ENCODE data around the gene FREM1. TPM values are rescaled to one million over a fixed set of nuclear protein-coding genes. Genes with fewer than 3 reads are reported as not detected.
A peak's percentile ranks its signal among the peaks of the same experiment; 100 is the strongest.

FREM1 gene
- total RNA-seq, 1 donor from 2014 or later, result 4.3 TPM

- no peak overlapping the region for H3K4me3 ChIP-seq
- DNase-seq (no peak), ATAC-seq (no peak)
- H3K27me3 ChIP-seq (ENCODE audit: low read depth), result no peaks in the 10 kb centered on the region
- intact Hi-C loops (cut with DNase I), result no loop called here
- H3K9me3 ChIP-seq, result no peaks in the 10 kb centered on the region
- TF ChIP-seq CTCF (IDR thresholded peaks at IDR 0.05), result no peak
- H3K36me3 ChIP-seq, result no peaks in the 10 kb centered on the region
- no peaks in the 10 kb centered on the region for H3K4me1 ChIP-seq
- no peak overlapping the region for H3K27ac ChIP-seq
These were observed 130.0 kb downstream of the FREM1 start for GRCh38 chr9:14780251-14780650.

GRCh38 chr9:14779566-14780022, 130.6 kb downstream of the FREM1 start:
- no peak for DNase-seq
- H3K27me3 ChIP-seq (ENCODE audit: low read depth), result no peaks in the 10 kb centered on the region
- H3K36me3 ChIP-seq, result no peaks in the 10 kb centered on the region
- no peak for TF ChIP-seq CTCF (IDR thresholded peaks at IDR 0.05)
- no peak overlapping the region for H3K4me3 ChIP-seq
- no peaks in the 10 kb centered on the region for H3K4me1 ChIP-seq
- H3K27ac ChIP-seq, result no peak overlapping the region
- ATAC-seq, result peak; percentile 32 to 50
- no peaks in the 10 kb centered on the region for H3K9me3 ChIP-seq
- intact Hi-C loops (cut with DNase I), result no loop called here

- Histone ChIP-seq H3K9me3 (no peaks in the 10 kb centered on the region), H3K36me3 (no peaks in the 10 kb centered on the region), H3K4me3 (no peak overlapping the region), H3K27ac (no peak overlapping the region), H3K27me3 (ENCODE audit: low read depth) (no peaks in the 10 kb centered on the region), H3K4me1 (no peaks in the 10 kb centered on the region)
- ATAC-seq (no peak), DNase-seq (no peak)
- TF ChIP-seq CTCF (IDR thresholded peaks at IDR 0.05), result no peak
- intact Hi-C loops (cut with DNase I), result no loop called here
These were observed 131.7 kb downstream of the FREM1 start for GRCh38 chr9:14778565-14778964.

GRCh38 chr9:14775917-14776316, 134.3 kb downstream of the FREM1 start:
- H3K36me3 ChIP-seq, result no peaks in the 10 kb centered on the region

GRCh38 chr9:14770592-14770991, 139.6 kb downstream of the FREM1 start:
- Histone ChIP-seq H3K4me1 (no peaks in the 10 kb centered on the region), H3K27ac (no peak overlapping the region), H3K36me3 (no peaks in the 10 kb centered on the region), H3K27me3 (ENCODE audit: low read depth) (no peaks in the 10 kb centered on the region), H3K4me3 (no peak overlapping the region), H3K9me3 (no peaks in the 10 kb centered on the region)
- intact Hi-C loops (cut with DNase I), result no loop called here
- ATAC-seq (no peak), DNase-seq (no peak)
- TF ChIP-seq CTCF (IDR thresholded peaks at IDR 0.05), result no peak

More at GRCh38 chr9:14775917-14776316, 134.3 kb downstream of the FREM1 start:
- ATAC-seq (no peak), DNase-seq (no peak)
- no peaks in the 10 kb centered on the region for H3K27me3 ChIP-seq (ENCODE audit: low read depth)
- no peak overlapping the region for H3K27ac ChIP-seq
- no peak overlapping the region for H3K4me3 ChIP-seq
- no peaks in the 10 kb centered on the region for H3K9me3 ChIP-seq
- no peak for TF ChIP-seq CTCF (IDR thresholded peaks at IDR 0.05)
- no peaks in the 10 kb centered on the region for H3K4me1 ChIP-seq
- intact Hi-C loops (cut with DNase I), result no loop called here

GRCh38 chr9:14769230-14769571, 141.0 kb downstream of the FREM1 start:
- Histone ChIP-seq H3K4me1 (no peaks in the 10 kb centered on the region), H3K27ac (no peak overlapping the region), H3K27me3 (ENCODE audit: low read depth) (no peaks in the 10 kb centered on the region), H3K9me3 (no peaks in the 10 kb centered on the region), H3K4me3 (no peak overlapping the region), H3K36me3 (no peaks in the 10 kb centered on the region)
- DNase-seq, result no peak
- TF ChIP-seq CTCF (IDR thresholded peaks at IDR 0.05), result no peak
- intact Hi-C loops (cut with DNase I), result loop anchor here (5.0 kb wide), 1 partner anchor 152 kb away; no protein-coding TSS in a partner anchor
- no peak for ATAC-seq

All from lower lobe of right lung (tissue), 2 donors.